ENCODE data around the gene CAMTA1. TPM values are rescaled to one million over a fixed set of nuclear protein-coding genes. Genes with fewer than 3 reads are reported as not detected.

Gene CAMTA1
- total RNA-seq, 1 experiment from 2014 or later, result 69.5 TPM

DNA sequence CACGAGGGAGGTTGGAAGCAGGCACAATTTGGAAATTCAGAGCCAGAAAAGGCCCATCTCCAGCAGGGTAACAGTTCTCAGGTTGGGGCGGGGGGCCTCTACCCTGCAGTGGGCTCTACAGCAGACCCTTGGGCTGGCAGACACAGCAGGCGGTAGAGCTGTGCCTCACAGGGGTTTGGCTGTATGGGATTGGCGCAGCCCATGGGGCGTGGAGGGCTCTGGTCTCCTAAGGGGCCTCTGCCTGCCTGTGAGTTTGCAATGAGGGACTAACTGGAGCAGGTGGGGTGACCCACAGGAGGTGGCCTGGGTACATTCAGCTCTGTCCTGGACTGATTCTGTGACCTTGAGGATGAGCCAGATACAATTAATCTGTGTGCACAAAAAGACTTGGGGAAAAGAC is 124.1 kb downstream of the CAMTA1 start:
- H3K79me2 ChIP-seq (ENCODE audit: insufficient read depth, low read length), result no peaks in the 10 kb centered on the region
- RAD21 ChIA-PET (ENCODE audit: low non-redundant PET in 1 of 2, low total read pairs in 2 of 2, uncharacterized antibody in 2 of 2, unreplicated experiment in 2 of 2), result no interaction called here
- no peak overlapping the region for H3K4me3 ChIP-seq (replicated peaks in 1 of 2; ENCODE audit: low read depth in 1 of 2, low read length in 2 of 2)
- no peak for DNase-seq (ENCODE audit: low read depth, low spot score)
- no peak overlapping the region for H2AFZ ChIP-seq (ENCODE audit: low read depth, low read length, poor library complexity, severe bottlenecking)
- BruUV-seq (replicated peaks), result no TSS peak
- TF ChIP-seq REST (IDR thresholded peaks at IDR 0.05; ENCODE audit: low read depth), result no peak
- TF ChIP-seq RAD21 (IDR thresholded peaks at IDR 0.05; ENCODE audit: low read depth), result no peak
- TF ChIP-seq ZNF274 (IDR thresholded peaks at IDR 0.05; ENCODE audit: low read depth, low read length), result no peak
- no peak for TF ChIP-seq MAX (IDR thresholded peaks at IDR 0.05)
- TF ChIP-seq ZFX (IDR thresholded peaks at IDR 0.05), result no peak
- CTCF ChIA-PET, result no interaction called here
- no peaks in the 10 kb centered on the region for H3K9me3 ChIP-seq (ENCODE audit: control insufficient read depth in 1 of 2, insufficient read depth in 1 of 2, low read depth in 1 of 2, low read length in 2 of 2)
- no peak for ATAC-seq
- no peaks in the 10 kb centered on the region for H3K9me2 ChIP-seq (ENCODE audit: insufficient read depth)
- H4K20me1 ChIP-seq (ENCODE audit: insufficient read depth), result no peaks in the 10 kb centered on the region
- H3K36me3 ChIP-seq (ENCODE audit: control insufficient read depth in 1 of 2, insufficient read depth in 2 of 2, low read length in 2 of 2), result no peaks in the 10 kb centered on the region
- H3K27me3 ChIP-seq (ENCODE audit: insufficient read depth, low read length), result no peaks in the 10 kb centered on the region
- intact Hi-C loops (cut with micrococcal nuclease), result no loop called here
- no peak overlapping the region for H3K9ac ChIP-seq (ENCODE audit: low read length)
- H3K4me1 ChIP-seq (ENCODE audit: control insufficient read depth in 1 of 2, insufficient read depth in 2 of 2, low read length in 2 of 2), result no peaks in the 10 kb centered on the region
- POLR2A ChIA-PET, result no interaction called here
- H3K27ac ChIP-seq (ENCODE audit: low read depth, low read length), result no peak overlapping the region
- no peak overlapping the region for H3K4me2 ChIP-seq (ENCODE audit: low read length)

- intact Hi-C loops (cut with micrococcal nuclease), result no loop called here
- no peak overlapping the region for H3K27ac ChIP-seq (ENCODE audit: low read depth, low read length)
- H3K4me2 ChIP-seq (ENCODE audit: low read length), result no peak overlapping the region
- H3K79me2 ChIP-seq (ENCODE audit: insufficient read depth, low read length), result no peaks in the 10 kb centered on the region
- POLR2A ChIA-PET, result no interaction called here
- RAD21 ChIA-PET (ENCODE audit: low non-redundant PET in 1 of 2, low total read pairs in 2 of 2, uncharacterized antibody in 2 of 2, unreplicated experiment in 2 of 2), result no interaction called here
- H3K4me1 ChIP-seq (ENCODE audit: control insufficient read depth in 1 of 2, insufficient read depth in 2 of 2, low read length in 2 of 2), result no peaks in the 10 kb centered on the region
- H3K9me3 ChIP-seq (ENCODE audit: control insufficient read depth in 1 of 2, insufficient read depth in 1 of 2, low read depth in 1 of 2, low read length in 2 of 2), result no peaks in the 10 kb centered on the region
- no peak for DNase-seq (ENCODE audit: low read depth, low spot score)
- no TSS peak for BruUV-seq (replicated peaks)
- H4K20me1 ChIP-seq (ENCODE audit: insufficient read depth), result no peaks in the 10 kb centered on the region
- H3K9ac ChIP-seq (ENCODE audit: low read length), result no peak overlapping the region
- ATAC-seq, result no peak
- H3K4me3 ChIP-seq (replicated peaks in 1 of 2; ENCODE audit: low read depth in 1 of 2, low read length in 2 of 2), result no peak overlapping the region
- H3K9me2 ChIP-seq (ENCODE audit: insufficient read depth), result no peaks in the 10 kb centered on the region
- no peak overlapping the region for H2AFZ ChIP-seq (ENCODE audit: low read depth, low read length, poor library complexity, severe bottlenecking)
- H3K27me3 ChIP-seq (ENCODE audit: insufficient read depth, low read length), result no peaks in the 10 kb centered on the region
- H3K36me3 ChIP-seq (ENCODE audit: control insufficient read depth in 1 of 2, insufficient read depth in 2 of 2, low read length in 2 of 2), result no peaks in the 10 kb centered on the region
- CTCF ChIA-PET, result no interaction called here
- TF ChIP-seq MAX (IDR thresholded peaks at IDR 0.05), result no peak
- TF ChIP-seq EGR1 (IDR thresholded peaks at IDR 0.05; ENCODE audit: low read depth), result no peak
- no peak for TF ChIP-seq TCF7L2 (IDR thresholded peaks at IDR 0.05; ENCODE audit: borderline replicate concordance, extremely low read depth, insufficient read depth, insufficient read length)
- no peak for TF ChIP-seq SIN3A (IDR thresholded peaks at IDR 0.05; ENCODE audit: low read depth)
- no peak for TF ChIP-seq RAD21 (IDR thresholded peaks at IDR 0.05; ENCODE audit: low read depth)
- no peak for TF ChIP-seq EZH2 (IDR thresholded peaks at IDR 0.05)
- TF ChIP-seq FOSL1 (IDR thresholded peaks at IDR 0.05; ENCODE audit: low read depth), result no peak
- no peak for TF ChIP-seq POLR2AphosphoS5 (IDR thresholded peaks at IDR 0.05; ENCODE audit: low read depth, low read length)
- TF ChIP-seq SP1 (IDR thresholded peaks at IDR 0.05; ENCODE audit: low read depth), result no peak
- TF ChIP-seq REST (IDR thresholded peaks at IDR 0.05; ENCODE audit: low read depth), result no peak
These were observed 124.6 kb downstream of the CAMTA1 start for GRCh38 chr1:6909857-6910256.

Measured in HCT116 (cell line).